ENCODE results near the gene CCNQ.

Gene CCNQ

GRCh38 chrX:153593811-153594500 lies 5.0 kb downstream of the CCNQ start:
- Histone ChIP-seq H3K4me1 (ENCODE audit: control insufficient read depth, low read length) (peaks cover 13% of the 10 kb centered on the region), H4K20me1 (ENCODE audit: control insufficient read depth, insufficient read depth, low read depth, low read length) (no peaks in the 10 kb centered on the region), H3K4me3 (ENCODE audit: low read length) (no peak overlapping the region), H3K36me3 (ENCODE audit: control insufficient read depth, low read length) (peaks cover 16% of the 10 kb centered on the region; the same call in 1 of the 2 replicates), H3F3A (ENCODE audit: control insufficient read depth, insufficient read depth) (no peaks in the 10 kb centered on the region), H3K79me2 (ENCODE audit: control insufficient read depth, low read length) (peaks cover 27% of the 10 kb centered on the region), H3K9me3 (ENCODE audit: control insufficient read depth, insufficient read depth, low read length) (no peaks in the 10 kb centered on the region), H3K27me3 (ENCODE audit: control insufficient read depth, low read length) (no peaks in the 10 kb centered on the region), H3K27ac (ENCODE audit: low read depth, low read length) (no peak overlapping the region), H3K4me2 (ENCODE audit: low read length) (no peak overlapping the region), H3K9me2 (replicated peaks; ENCODE audit: control insufficient read depth, low read length) (no peaks in the 10 kb centered on the region)
- no peak for TF ChIP-seq CTCF (IDR thresholded peaks at IDR 0.05; ENCODE audit: low read depth, low read length, poor library complexity, severe bottlenecking)
- TF ChIP-seq EZH2phosphoT487 (IDR thresholded peaks at IDR 0.05; ENCODE audit: borderline replicate concordance, low read length), result no peak

DNA sequence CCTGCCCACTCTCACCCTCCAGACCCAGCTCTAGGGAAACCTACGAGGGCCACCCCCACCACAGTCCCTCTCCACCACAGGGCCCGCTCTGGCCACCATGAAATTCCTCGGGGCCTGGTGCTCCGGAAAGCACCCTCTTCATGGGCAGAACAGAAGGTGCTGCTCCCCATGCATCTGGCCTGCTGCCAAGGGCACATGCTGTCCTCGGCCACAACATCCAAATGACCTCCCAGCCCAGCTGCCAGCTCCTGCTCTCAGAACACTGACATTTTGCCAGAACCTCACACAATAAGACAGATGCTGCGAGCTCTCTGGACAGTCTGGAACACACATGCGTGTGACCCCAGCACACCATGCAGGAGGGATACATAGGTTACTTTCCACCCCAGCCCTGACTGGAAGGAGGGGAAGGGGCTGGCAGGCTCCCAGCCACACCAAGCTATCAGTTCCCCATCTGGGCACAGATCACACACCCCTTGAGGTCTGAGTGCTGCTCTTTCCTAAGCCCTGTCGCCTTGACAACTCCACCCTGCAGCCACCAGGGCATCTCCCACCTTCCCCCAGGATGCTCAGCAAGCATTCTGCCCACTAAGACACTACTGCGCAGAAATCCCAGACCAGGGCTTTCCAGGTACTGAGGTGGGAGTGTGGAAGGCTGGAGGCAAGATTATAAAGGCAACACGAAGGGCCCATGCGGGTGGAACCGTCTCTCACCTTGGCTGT lies 5.8 kb downstream of the CCNQ start:
- Histone ChIP-seq H3K4me3 (ENCODE audit: low read length) (no peak overlapping the region), H3K79me2 (ENCODE audit: control insufficient read depth, low read length) (peaks cover 20% of the 10 kb centered on the region), H3K36me3 (ENCODE audit: control insufficient read depth, low read length) (peaks cover 16% of the 10 kb centered on the region; the same call in 1 of the 2 replicates), H3K4me1 (ENCODE audit: control insufficient read depth, low read length) (peaks cover 13% of the 10 kb centered on the region), H3K27me3 (ENCODE audit: control insufficient read depth, low read length) (no peaks in the 10 kb centered on the region), H3F3A (ENCODE audit: control insufficient read depth, insufficient read depth) (no peaks in the 10 kb centered on the region), H4K20me1 (ENCODE audit: control insufficient read depth, insufficient read depth, low read depth, low read length) (no peaks in the 10 kb centered on the region), H3K9me2 (replicated peaks; ENCODE audit: control insufficient read depth, low read length) (no peaks in the 10 kb centered on the region), H3K27ac (ENCODE audit: low read depth, low read length) (no peak overlapping the region), H3K4me2 (ENCODE audit: low read length) (no peak overlapping the region), H3K9me3 (ENCODE audit: control insufficient read depth, insufficient read depth, low read length) (no peaks in the 10 kb centered on the region)
- no peak for TF ChIP-seq CTCF (IDR thresholded peaks at IDR 0.05; ENCODE audit: low read depth, low read length, poor library complexity, severe bottlenecking)
- no peak for TF ChIP-seq EZH2phosphoT487 (IDR thresholded peaks at IDR 0.05; ENCODE audit: borderline replicate concordance, low read length)

DNA sequence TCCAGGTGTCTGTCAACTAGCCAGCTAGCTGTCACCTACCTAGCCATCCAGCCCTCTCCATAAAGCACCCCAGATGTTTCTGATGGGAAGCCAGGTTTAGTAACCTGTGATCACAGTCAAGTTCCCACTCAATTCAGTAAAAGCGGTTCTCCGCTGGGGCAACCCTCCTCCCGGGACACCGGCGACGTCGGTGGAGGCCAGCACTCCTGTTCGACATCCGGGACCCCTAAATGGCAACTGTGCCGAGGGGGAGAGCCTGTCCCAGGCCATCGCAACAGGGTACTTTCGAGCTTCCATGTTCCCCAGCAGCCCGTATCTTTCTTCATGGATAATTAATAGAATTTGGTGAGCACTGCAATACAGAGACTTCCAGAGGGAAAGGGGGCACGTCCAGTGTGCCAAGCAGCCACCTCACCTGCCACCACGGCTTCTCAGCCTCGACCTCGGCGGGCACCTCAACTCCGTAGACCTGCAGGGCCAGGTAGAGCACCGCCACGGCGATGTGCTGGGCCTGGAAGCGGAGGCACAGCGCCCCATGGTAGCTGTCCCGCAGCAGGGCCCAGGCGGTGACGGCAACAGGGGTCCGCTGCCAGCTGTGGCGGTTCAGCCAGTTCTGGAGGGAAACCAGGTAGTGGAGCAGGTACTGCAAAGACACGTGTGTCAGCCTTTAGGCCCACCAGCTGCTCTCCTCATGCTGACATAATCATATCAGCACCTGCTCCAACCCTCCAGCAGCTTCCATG lies 6.7 kb downstream of the CCNQ start:
- H3K36me3 ChIP-seq (ENCODE audit: control insufficient read depth, low read length), result peaks cover 16% of the 10 kb centered on the region; the same call in 1 of the 2 replicates

More for the DNA sequence above, 6.7 kb downstream of the CCNQ start:
- H3K4me3 ChIP-seq (ENCODE audit: low read length), result no peak overlapping the region
- peaks cover 4% of the 10 kb centered on the region for H3K4me1 ChIP-seq (ENCODE audit: control insufficient read depth, low read length)
- no peaks in the 10 kb centered on the region for H3K9me2 ChIP-seq (replicated peaks; ENCODE audit: control insufficient read depth, low read length)
- no peak overlapping the region for H3K27ac ChIP-seq (ENCODE audit: low read depth, low read length)
- H3F3A ChIP-seq (ENCODE audit: control insufficient read depth, insufficient read depth), result no peaks in the 10 kb centered on the region
- no peak for TF ChIP-seq CTCF (IDR thresholded peaks at IDR 0.05; ENCODE audit: low read depth, low read length, poor library complexity, severe bottlenecking)
- TF ChIP-seq EZH2phosphoT487 (IDR thresholded peaks at IDR 0.05; ENCODE audit: borderline replicate concordance, low read length), result no peak
- H3K4me2 ChIP-seq (ENCODE audit: low read length), result no peak overlapping the region
- H3K79me2 ChIP-seq (ENCODE audit: control insufficient read depth, low read length), result peaks cover 12% of the 10 kb centered on the region
- H4K20me1 ChIP-seq (ENCODE audit: control insufficient read depth, insufficient read depth, low read depth, low read length), result no peaks in the 10 kb centered on the region
- no peaks in the 10 kb centered on the region for H3K27me3 ChIP-seq (ENCODE audit: control insufficient read depth, low read length)
- no peaks in the 10 kb centered on the region for H3K9me3 ChIP-seq (ENCODE audit: control insufficient read depth, insufficient read depth, low read length)

All from DOHH2 (cell line).